Measurements from ENCODE around the gene KIAA1143.
A peak's percentile ranks its signal among the peaks of the same experiment; 100 is the strongest.

Gene KIAA1143

GRCh38 chr3:44729384-44729910 is 32.0 kb downstream of the KIAA1143 start, which contains the start of gene ZNF501:
Gene ZNF501, plus strand, starts transcription at chr3:44729635. Its CDS starts 4,787 bp downstream, at chr3:44734422.
- no peak for TF ChIP-seq CTCF (IDR thresholded peaks at IDR 0.05; ENCODE audit: low read depth, low read length, missing control alignments)
- peak within 1 kb of the TSS; percentile 51 for H3K4me3 ChIP-seq (ENCODE audit: low read depth, low read length)
- peak; percentile 53 for DNase-seq (ENCODE audit: low read depth)

- no peak for DNase-seq (ENCODE audit: low read depth)
- no peak overlapping the region for H3K4me3 ChIP-seq (ENCODE audit: low read depth, low read length)
- no peak for TF ChIP-seq CTCF (IDR thresholded peaks at IDR 0.05; ENCODE audit: low read depth, low read length, missing control alignments)
Measured at GRCh38 chr3:44722103-44722401, 39.4 kb downstream of the KIAA1143 start.

- no peak for TF ChIP-seq CTCF (IDR thresholded peaks at IDR 0.05; ENCODE audit: low read depth, low read length, missing control alignments)
- no peak overlapping the region for H3K4me3 ChIP-seq (ENCODE audit: low read depth, low read length)
- no peak for DNase-seq (ENCODE audit: low read depth)
Measured at GRCh38 chr3:44721231-44722102, 40.0 kb downstream of the KIAA1143 start.

GRCh38 chr3:44712455-44713075 is 48.9 kb downstream of the KIAA1143 start, which contains the start of gene ZNF502:
Gene ZNF502, plus strand, starts transcription at chr3:44712660. Its CDS starts 7,602 bp downstream, at chr3:44720262.
- no peak for DNase-seq (ENCODE audit: low read depth)

More at GRCh38 chr3:44712455-44713075, 48.9 kb downstream of the KIAA1143 start, which contains the start of gene ZNF502:
- TF ChIP-seq CTCF (IDR thresholded peaks at IDR 0.05; ENCODE audit: low read depth, low read length, missing control alignments): no peak
- H3K4me3 ChIP-seq (ENCODE audit: low read depth, low read length): no peak within 1 kb of the TSS; the same call in 1 of the 2 replicates

Measured in GM12864 (cell line).